ENCODE data around the gene HOXD4.

DNA sequence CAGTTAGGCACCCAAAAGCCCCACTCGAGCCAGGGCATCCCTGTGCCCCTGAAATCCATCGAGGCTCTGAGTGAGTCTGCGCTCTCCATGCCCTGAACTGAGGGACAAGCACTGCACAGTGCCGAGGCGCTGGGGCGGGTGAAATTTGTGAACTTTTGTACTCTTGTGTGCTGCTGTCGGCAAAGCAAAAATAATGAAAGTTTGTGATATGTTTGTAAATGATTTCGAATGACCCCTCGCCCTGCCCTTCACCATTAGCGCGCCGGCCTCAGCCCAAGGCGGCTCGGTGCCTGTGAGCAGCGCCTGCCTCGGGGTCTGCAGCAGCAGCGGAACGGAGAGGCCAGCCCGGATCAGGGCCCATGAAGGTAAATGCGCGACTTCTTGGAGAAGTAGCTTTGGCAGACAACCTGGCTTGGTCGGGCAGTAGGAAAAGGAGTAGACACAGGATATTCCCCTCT, 1.8 kb upstream of the HOXD4 start:
- TF ChIP-seq, protein P1, sequence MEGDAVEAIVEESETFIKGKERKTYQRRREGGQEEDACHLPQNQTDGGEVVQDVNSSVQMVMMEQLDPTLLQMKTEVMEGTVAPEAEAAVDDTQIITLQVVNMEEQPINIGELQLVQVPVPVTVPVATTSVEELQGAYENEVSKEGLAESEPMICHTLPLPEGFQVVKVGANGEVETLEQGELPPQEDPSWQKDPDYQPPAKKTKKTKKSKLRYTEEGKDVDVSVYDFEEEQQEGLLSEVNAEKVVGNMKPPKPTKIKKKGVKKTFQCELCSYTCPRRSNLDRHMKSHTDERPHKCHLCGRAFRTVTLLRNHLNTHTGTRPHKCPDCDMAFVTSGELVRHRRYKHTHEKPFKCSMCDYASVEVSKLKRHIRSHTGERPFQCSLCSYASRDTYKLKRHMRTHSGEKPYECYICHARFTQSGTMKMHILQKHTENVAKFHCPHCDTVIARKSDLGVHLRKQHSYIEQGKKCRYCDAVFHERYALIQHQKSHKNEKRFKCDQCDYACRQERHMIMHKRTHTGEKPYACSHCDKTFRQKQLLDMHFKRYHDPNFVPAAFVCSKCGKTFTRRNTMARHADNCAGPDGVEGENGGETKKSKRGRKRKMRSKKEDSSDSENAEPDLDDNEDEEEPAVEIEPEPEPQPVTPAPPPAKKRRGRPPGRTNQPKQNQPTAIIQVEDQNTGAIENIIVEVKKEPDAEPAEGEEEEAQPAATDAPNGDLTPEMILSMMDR (IDR thresholded peaks at IDR 0.05): no peak
- no peak for TF ChIP-seq POLR2A (IDR thresholded peaks at IDR 0.05)
